HG02798 (cell line): Measurements from ENCODE around the gene RPS6KA6.
A peak's percentile ranks its signal among the peaks of the same experiment; 100 is the strongest.
"Not testable (repeated sequence)": the region's sequence is repeated elsewhere in the genome, so short reads cannot be mapped to it uniquely, and the experiment has no call there.

Experiments used
- ATAC-seq: cut with Tn5 transposase; IDR thresholded peaks from one replicate; pipeline ENCODE4 v1.9.1; 2021; ENCODE audit warnings: mild to moderate bottlenecking; ENCODE audit not compliant: unreplicated experiment, poor library complexity

RPS6KA6 gene

GRCh38 chrX:84168095-84168494 lies 19.9 kb downstream of the RPS6KA6 start:
- no peak for ATAC-seq

GRCh38 chrX:84165711-84166110 lies 22.3 kb downstream of the RPS6KA6 start:
- ATAC-seq: no peak

GRCh38 chrX:84162401-84162800 lies 25.6 kb downstream of the RPS6KA6 start:
- no peak for ATAC-seq

GRCh38 chrX:84161641-84162040 lies 26.4 kb downstream of the RPS6KA6 start:
- no peak for ATAC-seq

GRCh38 chrX:84160736-84161135 lies 27.3 kb downstream of the RPS6KA6 start:
- no peak for ATAC-seq

GRCh38 chrX:84156821-84157220 lies 31.2 kb downstream of the RPS6KA6 start:
- ATAC-seq: no peak

GRCh38 chrX:84155938-84156337 lies 32.1 kb downstream of the RPS6KA6 start:
- ATAC-seq: no peak

- ATAC-seq: no peak
Observed at GRCh38 chrX:84153538-84153937, 34.5 kb downstream of the RPS6KA6 start.

GRCh38 chrX:84144991-84145390 lies 43.0 kb downstream of the RPS6KA6 start:
- no peak for ATAC-seq

GRCh38 chrX:84144281-84144680 lies 43.7 kb downstream of the RPS6KA6 start:
- no peak for ATAC-seq

- ATAC-seq: no peak
Observed at GRCh38 chrX:84133023-84133422, 55.0 kb downstream of the RPS6KA6 start.

GRCh38 chrX:84123585-84123984 lies 64.4 kb downstream of the RPS6KA6 start:
- ATAC-seq: no peak

- no peak for ATAC-seq
Observed at GRCh38 chrX:84118769-84119168, 69.2 kb downstream of the RPS6KA6 start.

- no peak for ATAC-seq
Observed at GRCh38 chrX:84118315-84118714, 69.7 kb downstream of the RPS6KA6 start.

GRCh38 chrX:84108584-84108983 lies 79.4 kb downstream of the RPS6KA6 start:
- no peak for ATAC-seq

- ATAC-seq: no peak
Observed at GRCh38 chrX:84099120-84099519, 88.9 kb downstream of the RPS6KA6 start.

GRCh38 chrX:84079479-84080197 lies 108.4 kb downstream of the RPS6KA6 start:
- ATAC-seq: not testable (repeated sequence)

- ATAC-seq: no peak
Observed at GRCh38 chrX:84078991-84079390, 109.0 kb downstream of the RPS6KA6 start.

GRCh38 chrX:84064814-84065213 lies 123.2 kb downstream of the RPS6KA6 start:
- ATAC-seq: no peak

GRCh38 chrX:84064164-84064563 lies 123.8 kb downstream of the RPS6KA6 start:
- ATAC-seq: no peak

- ATAC-seq: no peak
Observed at GRCh38 chrX:84047339-84047738, 140.7 kb downstream of the RPS6KA6 start.

GRCh38 chrX:84046403-84046984 lies 141.5 kb downstream of the RPS6KA6 start:
- ATAC-seq: peak; percentile 85
